ENCODE results near the gene RBM22. TPM values are rescaled to one million over a fixed set of nuclear protein-coding genes. Genes with fewer than 3 reads are reported as not detected.

Gene RBM22
- total RNA-seq, 1 experiment from 2014 or later, result 57.3 TPM

GRCh38 chr5:150650021-150651006 lies 50.5 kb downstream of the RBM22 start:
- Histone ChIP-seq H3K79me2 (ENCODE audit: low read depth) (no peaks in the 10 kb centered on the region), H2AFZ (no peak overlapping the region), H3K27ac (no peak overlapping the region), H3K9me3 (ENCODE audit: insufficient read depth, low read depth) (no peaks in the 10 kb centered on the region), H3K9me2 (ENCODE audit: insufficient read depth) (no peaks in the 10 kb centered on the region), H3F3A (ENCODE audit: insufficient read depth, low read depth) (peaks cover 6% of the 10 kb centered on the region; the same call in 1 of the 2 replicates), H3K27me3 (ENCODE audit: insufficient read depth, low read depth) (no peaks in the 10 kb centered on the region), H4K20me1 (ENCODE audit: insufficient read depth) (no peaks in the 10 kb centered on the region), H3K36me3 (ENCODE audit: low read depth) (no peaks in the 10 kb centered on the region), H3K4me2 (no peak overlapping the region), H3K4me1 (replicated peaks; ENCODE audit: insufficient read depth) (0 out of 2 replicates have a peak, but pooled peaks cover 9% of the 10 kb centered on the region), H3K4me3 (no peak overlapping the region)
- no peak for TF ChIP-seq EZH2 (IDR thresholded peaks at IDR 0.05; ENCODE audit: low read depth)
- no peak for TF ChIP-seq CTCF (conservative IDR thresholded peaks at IDR 0.05)
- no TSS peak for BruUV-seq (replicated peaks)
- ChIA-PET CTCF (no interaction called here), POLR2A (ENCODE audit: unreplicated experiment) (no interaction called here)
- no peak for DNase-seq
- intact Hi-C loops (cut with micrococcal nuclease; ENCODE audit: unreplicated experiment), result loop anchor here (5.0 kb wide), 1 partner anchor 33 kb away; no protein-coding TSS in a partner anchor

- H3K36me3 ChIP-seq (ENCODE audit: low read depth), result no peaks in the 10 kb centered on the region
- H3K79me2 ChIP-seq (ENCODE audit: low read depth), result no peaks in the 10 kb centered on the region
- no peak for TF ChIP-seq EZH2 (IDR thresholded peaks at IDR 0.05; ENCODE audit: low read depth)
- TF ChIP-seq CTCF (conservative IDR thresholded peaks at IDR 0.05), result no peak
- no peaks in the 10 kb centered on the region for H3K27me3 ChIP-seq (ENCODE audit: insufficient read depth, low read depth)
- BruUV-seq (replicated peaks), result no TSS peak
- H3K27ac ChIP-seq, result no peak overlapping the region
- no peak overlapping the region for H2AFZ ChIP-seq
- POLR2A ChIA-PET (ENCODE audit: unreplicated experiment), result no interaction called here
- no peaks in the 10 kb centered on the region for H3K9me3 ChIP-seq (ENCODE audit: insufficient read depth, low read depth)
- CTCF ChIA-PET, result no interaction called here
- no peaks in the 10 kb centered on the region for H3K9me2 ChIP-seq (ENCODE audit: insufficient read depth)
- H3K4me2 ChIP-seq, result no peak overlapping the region
- H3K4me3 ChIP-seq, result no peak overlapping the region
- no peaks in the 10 kb centered on the region for H4K20me1 ChIP-seq (ENCODE audit: insufficient read depth)
- intact Hi-C loops (cut with micrococcal nuclease; ENCODE audit: unreplicated experiment), result loop anchor here (5.0 kb wide), 1 partner anchor 32 kb away; no protein-coding TSS in a partner anchor
- no peak for DNase-seq
- H3F3A ChIP-seq (ENCODE audit: insufficient read depth, low read depth), result peaks cover 6% of the 10 kb centered on the region; the same call in 1 of the 2 replicates
- H3K4me1 ChIP-seq (replicated peaks; ENCODE audit: insufficient read depth), result peaks cover 19% of the 10 kb centered on the region
These were observed 51.5 kb downstream of the RBM22 start for GRCh38 chr5:150649108-150650020.
